NK-92 treated with Interleukin-12 subunit alpha and Interleukin-12 subunit beta, amount 100 ng/mL, for 24 hours (cell line): ENCODE data around the gene SORCS3.

Source experiments
- DNase-seq: peaks from one replicate; lab custom pipeline; 2025; lab: John Stamatoyannopoulos, UW

The SORCS3 gene

DNA sequence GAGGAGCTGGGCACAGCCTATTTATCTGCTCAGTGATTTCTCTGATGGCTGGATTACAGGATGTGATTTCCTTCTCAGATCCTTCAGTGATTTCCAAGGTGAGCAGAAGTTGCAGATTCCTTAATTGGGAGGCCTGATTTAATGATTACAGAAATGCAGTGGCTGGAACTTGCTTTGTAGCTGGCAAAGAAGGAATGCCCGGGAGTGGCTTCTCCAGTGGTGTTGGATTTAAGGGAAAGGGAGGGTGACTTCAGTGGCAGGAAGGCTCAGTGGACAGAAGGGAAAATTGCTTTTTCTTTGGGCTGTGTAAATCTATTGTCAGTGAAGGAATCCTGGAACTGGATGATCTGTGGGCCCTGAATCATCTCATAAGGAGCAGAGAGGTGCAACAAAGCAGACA is 5.1 kb downstream of the SORCS3 start:
- no peak for DNase-seq

DNA sequence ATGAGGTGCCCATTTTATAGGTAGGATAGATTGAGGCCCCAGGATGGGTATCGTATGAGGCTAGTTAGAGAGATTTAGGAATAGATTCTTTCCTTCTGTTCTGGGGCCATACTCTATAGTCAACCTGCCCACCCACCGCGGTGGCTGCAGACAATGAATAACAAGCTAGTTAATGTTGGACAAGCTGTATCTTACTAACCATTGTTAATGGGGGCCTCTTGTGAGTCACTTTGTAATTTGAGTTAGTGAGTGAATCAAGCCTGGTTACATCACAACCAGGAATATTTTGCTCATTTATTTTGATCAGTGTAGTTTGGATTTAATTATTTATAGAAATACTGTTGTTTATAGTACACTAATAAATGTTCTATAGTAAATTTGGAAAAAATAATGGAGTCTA is 7.3 kb downstream of the SORCS3 start:
- DNase-seq, result no peak

DNA sequence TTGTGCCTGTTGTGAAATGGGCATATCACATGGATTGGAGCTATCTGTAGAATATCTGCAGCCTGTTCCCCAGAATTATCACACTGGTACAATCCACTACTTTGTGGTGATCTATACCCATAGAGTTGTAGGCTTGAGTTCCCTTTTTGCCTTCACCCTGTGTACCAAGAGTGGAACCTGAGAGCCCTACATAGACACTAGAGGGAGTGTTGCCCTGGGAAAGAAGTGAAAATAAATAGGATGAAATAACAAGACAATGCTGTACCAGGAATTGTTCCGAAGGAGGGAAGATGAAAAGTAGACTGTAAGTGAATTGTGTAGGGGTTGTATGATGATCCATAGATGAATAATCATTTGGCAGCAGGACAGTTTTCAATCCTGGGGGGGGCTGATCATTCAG is 9.0 kb downstream of the SORCS3 start:
- DNase-seq, result no peak

GRCh38 chr10:104650635-104651331 is 9.7 kb downstream of the SORCS3 start:
- no peak for DNase-seq

DNA sequence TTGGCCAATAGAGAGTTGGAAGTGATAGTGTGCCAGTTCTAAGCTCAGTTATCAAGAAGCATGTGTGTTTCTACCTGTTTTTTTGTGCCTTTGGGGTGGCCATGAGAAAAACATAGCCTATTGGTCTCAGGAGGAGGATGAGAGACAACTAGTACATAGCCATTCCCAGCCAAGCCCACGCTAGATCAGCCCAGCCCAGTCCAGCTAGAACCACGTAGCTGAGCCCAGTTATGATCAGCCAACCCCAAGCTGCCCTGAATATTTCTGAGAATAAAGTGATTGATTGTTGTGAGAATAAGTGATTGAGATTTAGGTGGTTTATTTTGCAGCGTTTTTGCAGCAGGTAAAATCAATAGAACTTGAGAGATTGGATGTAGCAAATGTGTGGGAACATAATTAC is 15.9 kb downstream of the SORCS3 start:
- DNase-seq, result no peak

- DNase-seq, result no peak
These were observed 16.4 kb downstream of the SORCS3 start for GRCh38 chr10:104657457-104657856.

DNA sequence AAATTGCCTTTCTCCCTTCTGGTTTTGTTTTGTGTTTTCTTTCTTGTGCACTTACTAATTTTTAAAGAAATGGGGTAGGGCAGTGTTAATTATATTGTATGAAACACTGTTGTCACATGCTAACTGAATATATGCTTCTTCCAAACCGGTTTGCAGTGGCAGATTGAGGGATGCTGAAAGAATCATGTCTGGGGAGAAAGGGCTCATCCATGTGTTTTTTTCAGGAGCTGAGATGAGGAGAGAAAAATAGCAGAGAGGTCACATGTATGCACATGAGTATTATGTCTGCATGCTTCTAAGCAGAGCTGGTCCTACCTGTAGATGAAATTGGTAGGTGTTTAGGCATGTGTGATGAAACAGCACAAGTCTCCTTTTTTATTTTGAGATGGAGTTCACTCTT is 17.0 kb downstream of the SORCS3 start:
- DNase-seq, result no peak

- no peak for DNase-seq
These were observed 18.7 kb downstream of the SORCS3 start for GRCh38 chr10:104659809-104660208.

DNA sequence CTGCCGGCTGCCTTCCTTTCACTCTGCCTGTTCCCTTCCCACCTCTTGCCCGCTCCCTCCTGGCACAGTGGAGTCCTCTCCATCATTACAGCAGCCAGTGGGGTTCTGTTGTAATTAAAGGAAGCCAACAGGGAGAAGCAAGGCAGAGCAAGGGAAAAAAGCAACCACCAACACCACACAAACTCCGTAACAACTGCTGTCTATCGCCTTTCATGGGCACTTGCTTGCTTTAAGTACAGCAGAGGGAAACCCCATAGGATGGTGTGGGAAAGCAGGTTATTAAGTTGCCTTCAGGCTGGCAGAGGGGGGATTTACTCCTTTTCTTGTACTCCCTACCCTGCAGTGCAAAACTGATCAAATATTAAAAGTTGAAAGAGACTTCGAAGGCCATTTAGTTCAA is 22.0 kb downstream of the SORCS3 start:
- no peak for DNase-seq

- DNase-seq, result no peak
These were observed 22.5 kb downstream of the SORCS3 start for GRCh38 chr10:104663563-104663962.

DNA sequence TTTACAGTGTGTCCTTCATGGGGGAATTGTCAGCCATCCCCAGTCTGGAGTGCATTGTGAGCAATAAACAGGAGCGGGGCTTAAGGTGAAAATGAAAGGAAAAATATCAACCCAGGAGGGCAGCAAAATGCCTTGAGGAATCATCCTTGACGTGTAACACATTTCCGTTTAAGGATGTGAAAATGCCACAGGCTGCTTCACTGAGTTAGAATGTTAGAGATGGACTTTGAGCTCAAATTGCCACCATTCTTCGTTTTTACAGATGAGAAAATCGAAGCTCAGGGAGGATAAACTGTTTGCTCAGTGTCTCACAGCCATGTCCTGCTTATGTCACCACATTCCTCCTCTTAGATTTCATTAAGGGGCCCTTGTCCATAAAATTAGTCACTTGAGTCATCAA is 23.1 kb downstream of the SORCS3 start:
- no peak for DNase-seq

DNA sequence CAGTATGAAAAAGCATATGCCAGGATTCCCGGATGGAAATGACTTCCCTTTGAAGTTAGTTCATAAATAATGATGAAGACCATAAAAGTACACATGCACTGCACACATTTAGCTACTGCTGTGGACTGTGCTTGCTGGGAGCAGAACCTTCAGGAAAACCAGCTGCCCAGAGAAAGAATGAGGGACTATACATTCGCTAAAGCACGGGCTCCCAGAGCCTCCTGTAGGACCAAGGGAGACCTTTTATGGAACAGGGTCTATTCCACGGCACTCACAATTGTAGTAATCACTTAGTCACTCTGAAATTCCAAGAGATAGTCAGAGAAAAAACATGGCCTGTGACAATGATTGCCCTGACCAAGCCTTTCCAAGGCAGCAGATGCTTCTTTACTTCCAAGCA is 24.1 kb downstream of the SORCS3 start:
- DNase-seq, result no peak

DNA sequence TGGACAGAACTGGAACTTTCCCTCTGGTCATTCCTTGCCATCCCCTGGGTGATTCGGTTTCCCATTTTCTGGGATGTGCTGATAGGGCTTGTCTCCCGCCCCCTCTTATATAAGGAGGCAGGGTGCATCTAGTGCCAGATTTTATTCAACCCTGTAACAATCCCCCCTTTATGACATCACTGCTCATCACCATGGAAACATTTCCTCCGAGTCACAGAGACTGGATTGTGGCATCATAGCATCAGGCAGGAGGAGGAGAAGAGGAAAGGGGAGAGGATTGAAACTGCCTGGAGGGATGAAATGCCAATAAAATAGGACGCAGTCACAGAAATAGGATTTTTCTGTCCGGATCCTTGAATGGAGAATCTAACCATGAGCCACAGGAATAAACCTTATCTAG is 25.0 kb downstream of the SORCS3 start:
- DNase-seq, result no peak

GRCh38 chr10:104676874-104677273 is 35.8 kb downstream of the SORCS3 start:
- DNase-seq, result no peak

DNA sequence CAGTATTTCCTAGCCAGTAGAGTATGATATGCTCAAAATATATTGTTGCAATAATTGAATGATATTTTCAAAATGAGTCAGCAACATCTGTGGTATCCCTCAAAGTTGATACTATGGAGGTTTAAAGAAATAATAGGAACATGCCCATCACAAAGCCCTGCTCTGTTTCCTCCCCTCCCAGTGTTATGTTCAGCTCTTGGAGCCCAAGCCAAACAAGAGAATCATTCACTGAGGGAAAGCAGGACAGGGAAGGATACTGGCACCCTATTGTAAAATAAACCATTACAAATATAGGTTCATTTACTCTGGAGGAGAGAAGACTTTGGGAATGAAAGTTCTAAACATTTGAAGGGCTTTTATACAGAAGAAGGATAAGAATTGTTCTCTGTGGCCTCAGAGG is 37.6 kb downstream of the SORCS3 start:
- DNase-seq, result no peak

- DNase-seq, result no peak
These were observed 39.6 kb downstream of the SORCS3 start for GRCh38 chr10:104680467-104681401.

- no peak for DNase-seq
These were observed 40.4 kb downstream of the SORCS3 start for GRCh38 chr10:104681485-104681884.

DNA sequence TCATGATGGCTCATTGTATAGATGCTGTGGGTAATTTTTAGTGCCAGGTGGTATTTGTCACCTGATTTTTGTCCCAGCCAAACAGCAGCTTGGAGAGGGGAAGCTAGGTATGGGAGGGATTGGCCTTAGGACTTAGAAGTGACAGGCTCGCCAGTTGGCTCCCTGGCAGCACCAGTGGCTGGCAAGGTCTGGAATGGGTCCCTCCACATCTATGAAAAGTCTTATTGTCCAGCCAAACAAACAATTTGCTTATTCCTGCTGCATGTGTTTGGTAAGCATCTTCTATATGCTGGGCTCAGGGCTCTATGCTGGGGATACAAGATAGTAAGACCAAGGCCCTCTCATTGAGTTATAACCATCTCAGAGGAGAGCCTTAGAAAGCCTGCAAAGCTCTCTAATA is 42.5 kb downstream of the SORCS3 start:
- DNase-seq, result no peak

DNA sequence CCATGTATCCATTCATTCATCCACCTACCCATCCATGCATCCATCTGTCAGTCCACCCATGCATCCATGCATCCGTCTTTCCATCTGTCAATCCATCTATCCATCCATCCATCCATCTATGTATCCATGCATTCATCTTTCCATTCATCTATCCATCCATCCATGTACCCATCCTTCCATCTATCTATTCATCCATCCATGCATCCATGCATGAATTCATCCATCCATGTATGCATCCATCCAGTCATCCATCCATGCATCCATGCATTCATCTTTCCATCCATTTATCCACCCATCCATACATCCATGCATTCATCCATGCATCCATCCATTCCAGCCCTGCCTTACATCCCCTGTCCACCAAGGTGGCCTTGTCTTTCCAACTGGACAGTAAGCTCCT is 45.7 kb downstream of the SORCS3 start:
- DNase-seq, result no peak

DNA sequence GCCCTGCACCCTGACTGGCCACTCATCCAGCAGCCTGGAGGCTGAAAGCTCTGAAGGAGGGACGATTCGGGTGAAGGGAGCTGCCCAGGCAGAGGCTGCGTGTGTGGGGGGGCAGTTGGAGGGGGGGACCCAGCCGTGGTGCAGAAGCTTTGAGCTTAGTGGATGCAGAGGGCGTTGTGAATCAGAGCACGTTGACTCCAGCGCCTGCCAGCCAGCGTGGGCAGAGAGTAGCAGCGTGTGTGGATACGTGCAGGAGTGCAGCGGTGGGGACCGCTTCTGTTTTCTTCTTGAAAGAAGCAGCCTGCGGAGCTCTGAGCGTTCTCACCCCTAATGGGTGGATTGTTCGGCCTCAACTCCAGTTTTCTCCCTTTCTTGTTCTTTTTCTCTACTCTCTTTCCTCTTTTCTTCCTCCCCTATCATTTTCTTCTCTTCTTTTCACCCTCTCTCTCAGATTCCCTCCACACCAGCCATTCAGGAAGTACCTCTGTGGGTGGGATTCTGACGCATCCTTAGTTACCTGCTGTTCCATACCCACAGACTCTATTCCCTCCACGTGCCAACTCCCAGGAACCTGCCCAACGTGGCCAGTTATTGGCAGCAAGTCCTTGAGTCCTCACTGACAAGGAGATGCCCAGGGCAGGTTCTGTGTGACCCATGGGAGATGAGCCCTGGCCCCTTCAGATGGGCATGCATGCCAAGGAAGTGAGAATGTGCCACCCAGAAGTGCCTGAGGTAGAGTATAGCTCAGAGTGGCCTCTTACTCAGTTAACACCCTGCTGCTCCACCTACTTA is 47.4 kb downstream of the SORCS3 start:
- DNase-seq, result no peak

- DNase-seq, result no peak
These were observed 48.0 kb downstream of the SORCS3 start for GRCh38 chr10:104689105-104689504.

GRCh38 chr10:104689547-104689946 is 48.5 kb downstream of the SORCS3 start:
- DNase-seq, result no peak

DNA sequence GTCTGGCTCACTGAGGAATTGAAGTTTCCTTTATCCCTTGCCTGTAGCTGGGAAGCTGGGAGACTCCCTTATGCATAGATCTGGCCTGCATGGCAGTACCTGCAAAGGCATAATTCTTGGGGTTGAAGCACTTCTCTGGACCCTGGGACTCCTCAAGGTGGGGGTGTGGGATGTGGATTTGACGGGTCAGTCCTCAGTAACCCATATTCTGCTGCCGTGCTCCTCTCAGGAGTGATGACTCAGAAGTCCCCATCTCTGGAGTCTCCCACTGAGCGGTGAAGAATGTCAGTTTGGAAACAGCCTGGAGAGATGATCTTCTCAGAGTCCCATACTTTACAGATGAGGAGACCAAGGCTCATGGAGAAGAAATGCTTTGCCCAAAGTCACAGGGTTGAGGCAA is 49.0 kb downstream of the SORCS3 start:
- no peak for DNase-seq
